GM12864 (cell line): ENCODE data around the gene HADHA.

Source experiments
- DNase-seq: peaks from one replicate; pipeline ENCODE4 v3.0.0-alpha.2; 2011; ENCODE audit warnings: low read depth
- H3K4me3 ChIP-seq: 2 replicates; pipeline ENCODE4 v1.5.1; 2011; ENCODE audit warnings: mild to moderate bottlenecking, low read depth, low read length, control low read depth
- CTCF ChIP-seq: IDR thresholded peaks from 2 replicates; pipeline ENCODE4 v1.5.1; 2011; ENCODE audit warnings: low read depth, mild to moderate bottlenecking, moderate library complexity, low read length, control low read depth, inconsistent platforms; ENCODE audit errors: missing control alignments

The HADHA gene

DNA sequence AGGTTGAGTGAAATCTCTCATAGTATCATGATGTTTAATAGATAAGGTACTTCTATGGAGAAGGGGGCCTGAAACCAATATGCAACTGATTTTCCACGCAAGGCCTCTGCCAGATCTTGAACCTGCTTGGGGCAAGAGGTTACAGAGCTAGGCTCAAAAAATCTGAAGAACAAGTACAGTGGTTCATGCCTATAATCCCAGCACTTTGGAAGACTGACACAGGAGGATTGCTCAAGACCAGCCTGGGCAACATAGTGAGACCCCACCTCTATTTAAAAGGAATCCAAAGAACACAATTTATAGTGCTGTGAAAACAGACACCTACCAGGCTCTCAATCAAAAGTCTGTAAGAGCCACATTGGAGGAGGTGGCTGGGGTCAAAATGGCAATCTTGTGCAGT is 28.6 kb downstream of the HADHA start:
- no peak for TF ChIP-seq CTCF
- no peak overlapping the region for H3K4me3 ChIP-seq
- DNase-seq = no peak

DNA sequence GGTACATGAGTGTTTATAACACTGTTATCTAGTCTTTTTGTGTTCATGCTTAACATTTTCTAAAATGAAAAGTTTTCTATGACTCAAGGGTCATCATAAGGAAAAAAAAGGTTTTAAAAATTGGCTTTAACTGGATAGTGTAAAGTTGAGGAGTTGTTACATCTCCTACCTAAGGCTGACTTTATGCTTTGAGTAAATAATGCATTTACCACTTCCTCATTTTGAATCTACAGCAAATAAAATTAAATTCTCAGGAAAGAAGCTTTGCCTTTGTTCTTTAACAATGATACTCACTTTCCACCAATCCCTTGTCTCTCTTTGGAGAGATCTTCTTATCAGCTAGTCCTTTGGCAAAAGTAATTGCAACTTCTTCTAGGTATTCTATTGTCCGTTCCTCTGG is 29.7 kb downstream of the HADHA start:
- no peak overlapping the region for H3K4me3 ChIP-seq
- TF ChIP-seq CTCF = no peak
- no peak for DNase-seq

GRCh38 chr2:26212011-26212410 is 32.4 kb downstream of the HADHA start:
- no peak overlapping the region for H3K4me3 ChIP-seq
- TF ChIP-seq CTCF = no peak

GRCh38 chr2:26203906-26204305 is 40.5 kb downstream of the HADHA start:
- TF ChIP-seq CTCF = no peak
- no peak for DNase-seq
- no peak overlapping the region for H3K4me3 ChIP-seq

More at GRCh38 chr2:26212011-26212410, 32.4 kb downstream of the HADHA start:
- no peak for DNase-seq

- TF ChIP-seq CTCF = no peak
- no peak overlapping the region for H3K4me3 ChIP-seq
- DNase-seq = no peak
Measured at GRCh38 chr2:26202981-26203490, 41.4 kb downstream of the HADHA start.

- DNase-seq = no peak
- no peak for TF ChIP-seq CTCF
- no peak overlapping the region for H3K4me3 ChIP-seq
Measured at GRCh38 chr2:26197516-26197915, 46.9 kb downstream of the HADHA start.

GRCh38 chr2:26196683-26197418 is 47.6 kb downstream of the HADHA start:
- TF ChIP-seq CTCF = no peak
- no peak overlapping the region for H3K4me3 ChIP-seq
- peak; percentile 42 for DNase-seq
